GM23338 (cell line): Measurements from ENCODE around the gene SLAIN1. TPM values are rescaled to one million over a fixed set of nuclear protein-coding genes. Genes with fewer than 3 reads are reported as not detected.

Experiments used
- ATAC-seq: fragments of 200-7000 bp; cut with Tn5 transposase; 3 replicates; pipeline ENCODE4 v1.9.1; 2020
- DNase-seq: peaks from one replicate; pipeline ENCODE4 v3.0.0-alpha.2; 2015; ENCODE audit warnings: low spot score
- H2AFZ ChIP-seq: fragments of 200-600 bp; sonication (generic); 2 replicates; pipeline ENCODE4 v1.8.0; 2016; ENCODE audit warnings: antibody characterized with exemption, mild to moderate bottlenecking, moderate library complexity
- H3F3A ChIP-seq: fragments of 200-600 bp; sonication (generic); replicated peaks from 2 replicates; pipeline ENCODE4 v1.8.0; 2017; ENCODE audit warnings: antibody characterized with exemption, mixed run types, low read depth
- H3K27ac ChIP-seq: fragments of 200-600 bp; sonication (generic); 2 replicates; pipeline ENCODE4 v1.6.1; 2016; ENCODE audit warnings: low read depth
- H3K27me3 ChIP-seq: fragments of 200-600 bp; sonication (generic); 2 replicates; pipeline ENCODE4 v1.8.0; 2016; ENCODE audit warnings: mild to moderate bottlenecking, mixed run types, moderate library complexity; ENCODE audit not compliant: insufficient read depth
- H3K36me3 ChIP-seq: fragments of 200-600 bp; sonication (generic); 2 replicates; pipeline ENCODE4 v1.8.0; 2016; ENCODE audit warnings: mild to moderate bottlenecking; ENCODE audit not compliant: insufficient read depth
- H3K4me1 ChIP-seq: fragments of 200-600 bp; sonication (generic); 2 replicates; pipeline ENCODE4 v1.8.0; 2016; ENCODE audit warnings: mild to moderate bottlenecking, moderate library complexity; ENCODE audit not compliant: insufficient read depth
- H3K4me2 ChIP-seq: fragments of 200-600 bp; sonication (generic); 2 replicates; pipeline ENCODE4 v1.7.1; 2017; ENCODE audit warnings: mixed run types
- H3K4me3 ChIP-seq: fragments of 200-600 bp; sonication (generic); 2 replicates; pipeline ENCODE4 v1.6.1; 2016; ENCODE audit warnings: mixed run types
- H3K79me2 ChIP-seq: fragments of 200-600 bp; sonication (generic); replicated peaks from 2 replicates; pipeline ENCODE4 v1.8.0; 2017; ENCODE audit warnings: mild to moderate bottlenecking; ENCODE audit not compliant: insufficient read depth
- H3K9me2 ChIP-seq: fragments of 200-600 bp; sonication (generic); 2 replicates; pipeline ENCODE4 v1.8.0; 2017; ENCODE audit not compliant: insufficient read depth
- H4K20me1 ChIP-seq: fragments of 200-600 bp; sonication (generic); replicated peaks from 2 replicates; pipeline ENCODE4 v1.8.0; 2017; ENCODE audit warnings: mild to moderate bottlenecking; ENCODE audit not compliant: insufficient read depth
- H3K27ac Mint-ChIP-seq: 2 replicates; pipeline ENCODE4 v1.8.0; 2020; ENCODE audit warnings: inconsistent platforms, mild to moderate bottlenecking, moderate library complexity, mixed read lengths
- H3K27me3 Mint-ChIP-seq: 3 replicates; pipeline ENCODE4 v1.8.0; 2022; ENCODE audit warnings: low read depth, mild to moderate bottlenecking, moderate library complexity, mixed read lengths, inconsistent platforms; ENCODE audit not compliant: insufficient read depth, poor library complexity
- H3K36me3 Mint-ChIP-seq: 3 replicates; pipeline ENCODE4 v1.8.0; 2021; ENCODE audit warnings: low read depth, mild to moderate bottlenecking, inconsistent platforms, moderate library complexity, mixed read lengths
- H3K4me1 Mint-ChIP-seq: 3 replicates; pipeline ENCODE4 v1.8.0; 2020; ENCODE audit warnings: mild to moderate bottlenecking, inconsistent platforms, mixed read lengths
- H3K4me3 Mint-ChIP-seq: 3 replicates; pipeline ENCODE4 v1.8.0; 2021; ENCODE audit warnings: moderate library complexity, mild to moderate bottlenecking, inconsistent platforms, mixed read lengths
- H3K9me3 Mint-ChIP-seq: 3 replicates; pipeline ENCODE4 v1.8.0; 2020; ENCODE audit warnings: moderate library complexity, mild to moderate bottlenecking, inconsistent platforms, mixed read lengths
- CREB1 ChIP-seq: fragments of 250-450 bp; sonication (Bioruptor Pico); IDR thresholded peaks from 2 replicates; pipeline ENCODE4 v1.5.0; 2020; ENCODE audit warnings: low read depth, mild to moderate bottlenecking, moderate library complexity
- CTCF ChIP-seq, 2 experiments: fragments of 200-600 bp in 1 of 2; sonication (generic) in 1 of 2; conservative IDR thresholded peaks; 2 replicates each; pipeline versions ENCODE4 v1.5.1 to v1.6.1; 2016 to 2017; ENCODE audit warnings: antibody characterized with exemption in 2 of 2, low read depth in 2 of 2, mild to moderate bottlenecking in 2 of 2, moderate library complexity in 1 of 2
- ETS1 ChIP-seq: IDR thresholded peaks from 2 replicates; pipeline ENCODE4 v1.6.1; 2016; ENCODE audit warnings: antibody characterized with exemption
- EZH2 ChIP-seq: fragments of 200-600 bp; sonication (generic); IDR thresholded peaks from one replicate; pipeline ENCODE4 v1.8.0; 2017; ENCODE audit warnings: antibody characterized with exemption, mild to moderate bottlenecking, low read depth; ENCODE audit not compliant: unreplicated experiment
- EZH2phosphoT487 ChIP-seq: fragments of 200-600 bp; sonication (generic); IDR thresholded peaks from one replicate; pipeline ENCODE4 v1.8.1; 2018; ENCODE audit warnings: antibody characterized with exemption; ENCODE audit not compliant: unreplicated experiment
- JUNB ChIP-seq: IDR thresholded peaks from one replicate; pipeline ENCODE4 v1.6.1; 2016; ENCODE audit warnings: antibody characterized with exemption; ENCODE audit not compliant: unreplicated experiment
- NANOG ChIP-seq: IDR thresholded peaks from 2 replicates; pipeline ENCODE4 v1.6.1; 2016; ENCODE audit warnings: antibody characterized with exemption, borderline replicate concordance
- POLR2AphosphoS5 ChIP-seq: IDR thresholded peaks from 2 replicates; pipeline ENCODE4 v1.6.1; 2016; ENCODE audit warnings: antibody characterized with exemption, low read depth
- REST ChIP-seq: IDR thresholded peaks from one replicate; pipeline ENCODE4 v1.6.1; 2018; ENCODE audit warnings: antibody characterized with exemption; ENCODE audit not compliant: unreplicated experiment
- STAT1 ChIP-seq: IDR thresholded peaks from one replicate; pipeline ENCODE4 v1.6.1; 2016; ENCODE audit warnings: antibody characterized with exemption; ENCODE audit not compliant: unreplicated experiment
- ZNF114 ChIP-seq: fragments of 250-450 bp; sonication (Bioruptor Pico); IDR thresholded peaks from 2 replicates; pipeline ENCODE4 v1.5.0; 2020; ENCODE audit warnings: mild to moderate bottlenecking, moderate library complexity
- ZNF331 ChIP-seq: fragments of 250-450 bp; sonication (Bioruptor Pico); IDR thresholded peaks from 2 replicates; pipeline ENCODE4 v1.5.0; 2020; ENCODE audit warnings: low read depth, mild to moderate bottlenecking, moderate library complexity
- ZNF462 ChIP-seq: fragments of 250-450 bp; sonication (Bioruptor Pico); IDR thresholded peaks from 2 replicates; pipeline ENCODE4 v1.5.0; 2020; ENCODE audit warnings: mild to moderate bottlenecking, moderate library complexity
- polyA plus RNA-seq: library from polyadenylated mRNA; unstranded; fragments of >200 nt; fragmentation: Nextera tagmentation; extraction: Ambion mirVana; gene quantifications from 2 replicates; pipeline ENCODE4 v1.2.1, GENCODE V29; 2016
- total RNA-seq: library from RNA; depleted of rRNA; stranded (reverse); fragments of >200 nt; shearing (Covaris generic); gene quantifications from 2 replicates; pipeline ENCODE4 v1.2.3, GENCODE V29; 2014

Gene SLAIN1
- total and polyA plus RNA-seq, 2 experiments from 2014 or later: 16.3 to 44.2 TPM

- peaks cover 9% of the 10 kb centered on the region; the same call in 1 of the 2 replicates for H3K9me2 ChIP-seq
- no peaks in the 10 kb centered on the region for H3K4me1 ChIP-seq
- no peak overlapping the region for H3K4me2 ChIP-seq
- Mint-ChIP-seq H3K4me3 (no peak overlapping the region), H3K27me3 (peaks cover 2% of the 10 kb centered on the region), H3K9me3 (no peaks in the 10 kb centered on the region; the same call in 2 of the 3 replicates), H3K4me1 (no peaks in the 10 kb centered on the region), H3K27ac (no peak overlapping the region), H3K36me3 (no peaks in the 10 kb centered on the region)
- no peaks in the 10 kb centered on the region for H4K20me1 ChIP-seq
- TF ChIP-seq ZNF462 (no peak), CREB1 (CRISPR knock-in tag) (no peak), ZNF331 (no peak), JUNB (no peak), CTCF (conservative IDR thresholded peaks at IDR 0.05; ENCODE audit: low read depth in 2 of 2) (no peak), ZNF114 (CRISPR knock-in tag) (no peak), ETS1 (no peak), EZH2phosphoT487 (no peak), NANOG (no peak), EZH2 (no peak), REST (no peak), POLR2AphosphoS5 (no peak), STAT1 (no peak)
- no peak overlapping the region for H2AFZ ChIP-seq
- no peak overlapping the region for H3K4me3 ChIP-seq
- H3K36me3 ChIP-seq: no peaks in the 10 kb centered on the region
- no peaks in the 10 kb centered on the region for H3F3A ChIP-seq
- ATAC-seq: no peak
- no peak overlapping the region for H3K27ac ChIP-seq
- no peak for DNase-seq
- H3K27me3 ChIP-seq: no peaks in the 10 kb centered on the region
- no peaks in the 10 kb centered on the region for H3K79me2 ChIP-seq
Observed at GRCh38 chr13:77811981-77812380, 114.5 kb downstream of the SLAIN1 start.
